ENCODE results near the gene VMAC.

- TF ChIP-seq CTCF (IDR thresholded peaks at IDR 0.05): no peak
- no peak for TF ChIP-seq POLR2AphosphoS5 (IDR thresholded peaks at IDR 0.05)
Measured at GRCh38 chr19:5907241-5907640, 2.6 kb downstream of the VMAC start.
